GM19463 (cell line): Measurements from ENCODE around the gene PDE6G.

Source experiments
- ATAC-seq: cut with Tn5 transposase; IDR thresholded peaks from one replicate; pipeline ENCODE4 v1.9.1; 2021; ENCODE audit warnings: mild to moderate bottlenecking, moderate library complexity; ENCODE audit not compliant: unreplicated experiment

The PDE6G gene

DNA sequence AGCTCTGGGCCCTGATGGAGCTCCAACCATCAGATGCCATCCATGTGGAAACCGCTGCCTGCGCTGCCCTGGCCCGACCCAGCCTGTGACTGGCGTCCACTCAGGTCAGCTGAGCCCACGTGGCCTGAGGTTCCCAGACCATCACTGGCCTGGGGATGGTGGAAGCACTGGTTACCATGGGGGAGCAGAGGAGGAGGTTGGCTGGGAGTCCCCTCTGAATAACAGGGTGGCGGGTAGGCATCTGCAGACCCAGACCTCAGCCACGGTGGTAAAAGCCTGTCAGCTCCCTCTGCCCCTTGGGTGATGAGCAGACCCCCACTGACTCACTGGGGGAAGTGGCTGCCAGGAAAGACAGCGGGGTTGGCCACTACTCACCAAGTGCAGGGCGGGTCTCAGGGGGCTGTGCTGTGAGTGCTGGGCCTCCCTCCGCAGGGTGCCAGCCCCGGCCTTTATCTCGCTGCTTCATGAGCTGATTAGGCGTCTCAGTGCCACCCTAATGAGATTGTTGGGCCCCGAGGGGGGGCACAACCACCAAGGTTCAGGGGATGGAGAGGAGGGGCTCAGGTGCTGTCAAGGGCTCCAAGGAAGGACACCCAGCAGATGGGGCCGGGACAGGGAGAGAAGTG lies at the start of gene PDE6G:
PDE6G (minus strand) TSS at position 425 of the 626 bp plus-strand sequence. CDS start 3,237 bp downstream, outside the sequence.
- ATAC-seq = no peak

DNA sequence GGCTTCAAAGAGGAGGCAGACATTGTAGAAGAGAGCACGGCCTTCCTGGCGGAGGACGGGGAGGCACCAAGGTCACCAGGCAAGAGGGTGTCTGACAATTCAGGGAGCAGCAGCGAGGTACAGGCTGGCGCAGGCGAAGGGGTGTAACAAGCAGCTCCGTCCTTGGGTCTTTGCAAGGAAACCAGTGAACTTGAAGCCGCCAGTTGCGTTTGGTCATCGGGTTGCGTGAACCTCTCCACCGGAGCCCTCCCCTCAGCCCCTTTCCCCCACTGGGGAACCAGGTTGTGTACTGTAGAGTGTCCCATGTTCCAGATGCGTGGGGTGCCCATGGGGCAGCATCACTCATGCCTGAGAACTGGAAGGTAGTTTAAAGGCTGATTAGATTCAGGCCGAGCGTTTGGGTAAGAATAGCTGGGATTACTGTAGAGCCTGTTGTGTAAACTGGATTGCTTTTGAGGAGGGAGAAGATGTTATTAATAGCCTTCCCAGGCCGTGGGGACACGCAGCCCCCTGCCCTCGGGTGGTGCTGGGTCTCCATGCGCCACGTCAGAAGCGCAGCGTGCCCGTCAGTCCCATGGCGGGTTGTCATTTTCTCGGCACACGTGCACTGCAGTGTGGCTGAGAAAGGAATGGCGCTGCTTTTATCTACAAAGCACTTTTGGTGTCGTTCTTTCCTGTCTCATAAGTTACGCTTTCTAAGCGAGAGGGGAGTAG lies 49.3 kb upstream of the PDE6G start:
- ATAC-seq = no peak

DNA sequence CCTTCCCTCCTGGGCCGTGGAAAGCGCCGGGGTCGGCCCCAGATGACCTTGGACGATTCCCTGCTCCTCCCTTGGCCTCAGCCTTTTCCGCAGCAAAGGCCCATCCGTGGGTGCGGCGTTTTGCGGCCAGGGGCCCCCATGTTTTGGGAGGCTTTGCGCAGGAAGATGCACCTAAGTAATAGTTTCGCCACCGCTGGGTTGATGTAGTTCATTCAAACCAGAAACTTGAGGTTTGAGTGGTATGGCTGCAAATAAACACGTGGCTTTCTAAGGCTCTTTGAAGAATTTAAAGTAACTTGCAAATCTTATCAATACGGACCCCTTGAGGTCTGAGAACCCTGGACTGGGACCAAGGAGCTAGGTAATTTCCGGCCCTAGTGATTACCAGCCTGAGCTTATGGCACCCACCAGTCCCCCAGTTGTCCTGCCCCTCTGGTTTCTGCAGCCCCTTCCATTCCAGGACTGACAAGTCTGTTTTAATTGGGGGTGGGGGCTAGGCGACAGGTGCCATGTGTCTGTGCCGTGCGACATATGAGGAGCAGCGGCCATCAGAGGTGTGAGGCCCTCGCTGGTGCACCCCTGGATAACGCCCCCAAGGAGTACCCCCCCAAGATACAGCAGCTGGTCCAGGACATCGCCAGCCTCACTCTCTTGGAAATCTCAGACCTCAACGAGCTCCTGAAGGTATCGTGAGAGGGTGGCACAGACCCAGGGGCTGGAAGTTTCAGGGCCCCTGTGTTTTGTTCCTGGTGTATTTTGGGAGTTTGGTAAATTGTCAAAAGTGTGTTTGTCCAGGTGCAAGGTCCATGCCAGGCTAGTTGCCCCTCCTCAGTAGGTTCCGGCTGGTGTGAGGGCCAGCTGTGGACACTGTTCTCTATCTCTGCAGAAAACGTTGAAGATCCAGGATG lies 47.7 kb upstream of the PDE6G start:
- no peak for ATAC-seq

DNA sequence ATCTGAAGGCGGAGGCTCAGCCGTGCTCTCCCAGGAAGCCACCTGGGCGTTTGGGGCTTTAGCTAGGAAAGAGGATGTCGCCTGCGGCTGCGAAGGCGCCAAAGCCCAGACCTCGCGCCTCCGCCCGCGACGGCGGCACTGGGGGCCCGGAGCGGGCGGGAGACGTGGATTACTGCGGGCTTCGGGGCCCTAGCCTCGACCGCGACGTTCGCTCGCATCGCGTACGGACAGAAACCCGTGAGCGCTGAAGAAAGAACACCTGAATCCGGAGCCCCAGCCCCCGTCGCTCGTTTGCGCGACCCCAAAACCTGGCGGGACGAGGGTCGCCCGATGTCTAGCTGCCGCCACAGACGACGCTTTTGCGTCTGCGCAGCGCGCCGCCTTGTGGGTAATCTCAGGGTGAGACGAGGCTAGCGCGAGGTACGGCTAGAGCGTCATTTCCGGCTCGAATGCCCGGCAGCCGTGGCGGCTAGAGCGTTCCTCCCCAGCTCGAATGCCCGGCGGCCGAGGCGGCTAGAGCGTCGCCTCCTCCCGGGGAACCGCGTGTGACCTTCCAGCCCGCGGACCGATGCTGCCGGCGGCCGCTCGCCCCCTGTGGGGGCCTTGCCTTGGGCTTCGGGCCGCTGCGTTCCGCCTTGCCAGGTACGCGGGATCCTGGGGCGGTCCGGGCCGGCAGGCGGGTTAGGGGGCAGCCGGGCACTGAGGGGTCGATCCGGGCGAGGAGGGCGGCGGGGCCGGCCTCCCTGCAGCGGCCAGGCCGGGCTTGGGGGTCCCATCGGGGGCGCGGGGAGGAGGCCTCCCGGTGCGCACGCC lies 46.8 kb upstream of the PDE6G start, which contains the start of gene MRPL12:
MRPL12 (plus strand) TSS at position 434 of the 813 bp plus-strand sequence; CDS start at position 569, 135 bp downstream.
- peak; percentile 88 for ATAC-seq

DNA sequence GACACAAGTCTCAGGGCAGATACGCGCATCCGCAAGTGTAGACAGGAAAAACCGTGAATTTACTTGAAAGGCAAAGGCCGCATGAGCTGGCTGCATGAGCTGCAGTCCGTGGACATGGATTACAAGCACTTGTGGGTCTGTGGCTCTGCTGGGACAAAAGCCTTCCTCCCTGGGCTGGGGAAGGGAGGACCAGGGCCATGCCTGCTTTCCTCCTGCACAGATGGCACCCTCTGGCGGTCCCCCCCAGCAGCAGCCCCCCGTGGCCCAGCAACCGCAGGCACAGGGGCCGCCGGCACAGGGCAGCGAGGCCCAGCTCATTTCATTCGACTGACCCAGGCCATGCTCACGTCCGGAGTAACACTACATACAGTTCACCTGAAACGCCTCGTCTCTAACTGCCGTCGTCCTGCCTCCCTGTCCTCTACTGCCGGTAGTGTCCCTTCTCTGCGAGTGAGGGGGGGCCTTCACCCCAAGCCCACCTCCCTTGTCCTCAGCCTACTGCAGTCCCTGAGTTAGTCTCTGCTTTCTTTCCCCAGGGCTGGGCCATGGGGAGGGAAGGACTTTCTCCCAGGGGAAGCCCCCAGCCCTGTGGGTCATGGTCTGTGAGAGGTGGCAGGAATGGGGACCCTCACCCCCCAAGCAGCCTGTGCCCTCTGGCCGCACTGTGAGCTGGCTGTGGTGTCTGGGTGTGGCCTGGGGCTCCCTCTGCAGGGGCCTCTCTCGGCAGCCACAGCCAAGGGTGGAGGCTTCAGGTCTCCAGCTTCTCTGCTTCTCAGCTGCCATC lies 45.1 kb upstream of the PDE6G start:
- ATAC-seq = no peak

DNA sequence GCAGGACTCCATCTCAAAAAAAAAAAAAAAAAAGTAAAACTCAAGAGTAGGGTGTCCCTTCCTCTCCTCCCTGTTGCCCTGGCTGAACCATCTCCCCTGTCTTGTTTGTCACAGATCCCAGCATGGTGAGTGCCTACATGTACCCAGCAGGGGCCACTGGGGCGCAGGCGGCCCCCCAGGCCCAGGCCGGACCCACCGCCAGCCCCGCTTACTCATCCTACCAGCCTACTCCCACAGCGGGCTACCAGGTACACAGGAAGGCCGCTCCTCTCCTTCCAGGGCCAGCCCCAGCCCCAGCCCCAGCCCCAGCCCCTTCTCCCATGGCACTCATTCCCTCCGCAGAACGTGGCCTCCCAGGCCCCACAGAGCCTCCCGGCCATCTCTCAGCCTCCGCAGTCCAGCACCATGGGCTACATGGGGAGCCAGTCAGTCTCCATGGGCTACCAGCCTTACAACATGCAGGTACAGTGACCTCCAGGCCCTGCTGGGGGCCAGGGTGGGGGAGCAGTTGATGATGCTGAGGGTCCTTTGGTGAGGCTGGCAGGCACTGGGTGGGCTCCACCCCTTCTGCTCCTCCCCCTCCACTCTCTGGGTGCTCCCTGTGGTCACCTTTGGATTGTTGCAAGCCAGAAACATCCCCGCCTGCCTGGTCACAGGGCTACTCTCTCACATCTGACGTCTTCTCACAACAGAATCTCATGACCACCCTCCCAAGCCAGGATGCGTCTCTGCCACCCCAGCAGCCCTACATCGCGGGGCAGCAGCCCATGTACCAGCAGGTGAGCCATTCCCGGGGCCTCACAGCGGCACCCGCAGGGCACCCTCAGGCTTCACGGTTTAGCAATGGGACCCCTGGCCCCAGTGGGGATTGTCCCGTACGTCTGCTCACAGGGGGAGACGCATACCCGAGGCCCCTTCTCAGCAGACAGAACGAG lies 44.3 kb upstream of the PDE6G start:
- no peak for ATAC-seq

- no peak for ATAC-seq
These were observed 41.1 kb upstream of the PDE6G start for GRCh38 chr17:81697261-81698044.

DNA sequence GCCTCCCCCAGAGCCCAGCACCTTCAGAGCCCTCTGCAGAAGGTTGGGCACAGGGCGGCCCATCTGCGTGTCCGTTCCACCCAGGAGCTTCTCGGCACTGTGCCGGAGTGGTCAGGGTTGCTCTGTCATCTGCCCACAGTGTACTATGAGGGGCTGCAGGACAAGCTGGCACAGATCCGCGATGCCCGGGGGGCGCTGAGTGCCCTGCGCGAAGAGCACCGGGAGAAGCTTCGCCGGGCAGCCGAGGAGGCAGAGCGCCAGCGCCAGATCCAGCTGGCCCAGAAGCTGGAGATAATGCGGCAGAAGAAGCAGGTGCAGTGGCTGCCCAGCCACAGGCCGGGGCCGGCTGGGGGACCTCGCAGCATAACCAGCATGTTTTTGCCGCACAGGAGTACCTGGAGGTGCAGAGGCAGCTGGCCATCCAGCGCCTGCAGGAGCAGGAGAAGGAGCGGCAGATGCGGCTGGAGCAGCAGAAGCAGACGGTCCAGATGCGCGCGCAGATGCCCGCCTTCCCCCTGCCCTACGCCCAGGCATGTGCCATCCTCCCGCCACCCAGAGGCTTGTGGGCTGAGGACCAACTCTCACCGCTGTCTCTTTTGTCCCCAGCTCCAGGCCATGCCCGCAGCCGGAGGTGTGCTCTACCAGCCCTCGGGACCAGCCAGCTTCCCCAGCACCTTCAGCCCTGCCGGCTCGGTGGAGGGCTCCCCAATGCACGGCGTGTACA lies 40.0 kb upstream of the PDE6G start:
- no peak for ATAC-seq

GRCh38 chr17:81695801-81696200 lies 39.5 kb upstream of the PDE6G start:
- no peak for ATAC-seq

- ATAC-seq = no peak
These were observed 38.9 kb upstream of the PDE6G start for GRCh38 chr17:81695211-81695610.

DNA sequence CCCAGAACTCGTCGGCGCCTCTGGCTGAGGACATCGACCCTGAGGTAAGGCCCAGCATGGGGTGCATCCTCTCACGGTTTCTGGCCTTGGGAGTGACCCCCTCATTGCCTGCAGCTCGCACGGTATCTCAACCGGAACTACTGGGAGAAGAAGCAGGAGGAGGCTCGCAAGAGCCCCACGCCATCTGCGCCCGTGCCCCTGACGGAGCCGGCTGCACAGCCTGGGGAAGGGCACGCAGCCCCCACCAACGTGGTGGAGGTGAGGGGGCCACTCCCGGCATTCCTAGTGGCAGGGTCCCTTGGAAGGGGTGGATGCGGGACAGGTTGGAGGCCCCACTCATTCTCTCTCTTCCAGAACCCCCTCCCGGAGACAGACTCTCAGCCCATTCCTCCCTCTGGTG lies 38.5 kb upstream of the PDE6G start:
- ATAC-seq = no peak

DNA sequence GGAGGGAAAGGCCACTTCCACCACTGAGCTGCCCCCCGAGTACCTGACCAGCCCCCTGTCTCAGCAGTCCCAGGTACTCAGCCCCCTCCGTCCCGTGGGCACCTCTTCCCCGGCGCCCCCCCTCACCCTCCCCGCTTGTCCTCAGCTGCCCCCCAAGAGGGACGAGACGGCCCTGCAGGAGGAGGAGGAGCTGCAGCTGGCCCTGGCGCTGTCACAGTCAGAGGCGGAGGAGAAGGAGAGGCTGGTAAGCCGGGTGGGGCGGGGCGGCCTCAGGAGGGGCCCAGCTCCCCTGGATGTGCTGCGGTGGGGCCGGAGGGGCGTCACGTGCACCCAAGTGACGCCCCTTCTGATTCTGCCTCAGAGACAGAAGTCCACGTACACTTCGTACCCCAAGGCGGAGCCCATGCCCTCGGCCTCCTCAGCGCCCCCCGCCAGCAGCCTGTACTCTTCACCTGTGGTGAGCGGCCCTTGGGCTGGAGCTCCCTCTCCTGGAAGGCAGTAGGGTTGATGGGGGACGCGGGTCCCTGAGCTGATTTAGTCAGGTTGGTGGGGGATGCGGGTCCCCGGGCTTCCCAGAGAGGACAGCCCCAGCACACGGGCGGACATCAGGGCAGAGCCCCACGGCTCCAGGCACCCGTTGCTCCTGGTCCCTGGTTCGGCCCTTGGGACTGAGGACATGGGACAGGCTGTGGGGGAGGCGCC lies 37.3 kb upstream of the PDE6G start:
- ATAC-seq = no peak

DNA sequence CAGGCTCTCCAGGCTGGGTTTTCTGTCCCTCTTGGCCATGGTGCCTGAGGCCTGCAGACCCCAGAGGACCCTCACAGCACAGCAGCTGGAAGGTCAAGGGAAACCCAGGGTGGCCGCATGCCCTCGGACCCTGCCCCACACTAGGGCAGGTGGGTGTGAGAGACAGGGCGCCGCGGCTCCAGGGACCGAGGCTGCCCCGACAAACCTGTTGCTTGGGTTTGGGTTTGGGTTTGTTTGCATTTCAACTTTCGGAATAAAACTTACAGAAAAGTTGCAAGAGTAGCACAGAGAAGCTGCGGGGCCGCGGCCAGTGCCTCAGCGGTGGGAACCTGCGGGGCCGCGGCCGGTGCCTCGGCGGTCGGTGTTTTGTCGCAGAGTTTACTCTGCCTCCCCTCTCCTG lies 35.3 kb upstream of the PDE6G start:
- no peak for ATAC-seq

DNA sequence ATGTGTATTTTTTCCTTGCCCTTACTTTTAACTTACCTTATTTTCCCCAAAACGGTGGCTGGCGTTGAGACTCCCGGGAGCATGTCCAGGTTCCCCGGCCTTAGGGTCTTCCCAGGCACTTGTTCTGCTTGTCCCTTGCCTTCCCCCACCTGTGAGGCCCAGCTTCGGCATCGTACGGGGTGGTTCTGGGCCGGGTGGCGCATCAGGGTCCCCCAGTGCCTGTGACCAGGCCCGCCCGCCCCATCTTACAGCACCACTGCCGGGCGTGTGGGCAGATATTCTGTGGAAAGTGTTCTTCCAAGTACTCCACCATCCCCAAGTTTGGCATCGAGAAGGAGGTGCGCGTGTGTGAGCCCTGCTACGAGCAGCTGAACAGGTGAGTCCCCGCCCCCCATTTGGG lies 34.9 kb upstream of the PDE6G start:
- ATAC-seq = no peak

- ATAC-seq = no peak
These were observed 34.2 kb upstream of the PDE6G start for GRCh38 chr17:81690549-81690948.

DNA sequence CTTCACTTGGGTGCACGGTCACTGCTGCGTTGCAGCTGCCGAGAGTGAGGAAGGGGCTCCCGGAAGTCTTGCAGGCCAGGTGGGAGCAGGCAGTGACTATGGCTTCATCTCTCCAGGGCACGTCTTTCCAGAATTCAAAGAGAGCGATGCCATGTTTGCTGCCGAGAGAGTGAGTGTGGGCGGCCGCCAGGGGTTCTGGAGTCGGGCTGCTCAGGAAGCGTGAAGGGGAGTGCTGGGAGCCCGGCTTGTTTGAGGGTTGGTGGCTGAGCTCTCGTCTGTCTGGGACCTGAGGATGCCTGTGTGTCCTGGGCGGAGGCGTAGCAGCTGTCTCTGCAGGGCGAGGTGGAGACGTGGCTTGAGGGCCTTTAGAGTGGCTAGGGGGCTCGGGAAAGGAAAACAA lies 33.7 kb upstream of the PDE6G start:
- ATAC-seq = no peak

- no peak for ATAC-seq
These were observed 32.3 kb upstream of the PDE6G start for GRCh38 chr17:81688616-81689015.
